22Rv1 (cell line): ENCODE measurements around the gene CRYBB3.

Experiments
- CTCF ChIP-seq: fragments of 450-650 bp; IDR thresholded peaks from 2 replicates; pipeline ENCODE4 v1.5.1; 2017; ENCODE audit warnings: mild to moderate bottlenecking
- ZFX ChIP-seq: fragments of 450-650 bp; IDR thresholded peaks from 2 replicates; pipeline ENCODE4 v1.6.1; 2017; ENCODE audit warnings: antibody characterized with exemption, borderline replicate concordance

DNA sequence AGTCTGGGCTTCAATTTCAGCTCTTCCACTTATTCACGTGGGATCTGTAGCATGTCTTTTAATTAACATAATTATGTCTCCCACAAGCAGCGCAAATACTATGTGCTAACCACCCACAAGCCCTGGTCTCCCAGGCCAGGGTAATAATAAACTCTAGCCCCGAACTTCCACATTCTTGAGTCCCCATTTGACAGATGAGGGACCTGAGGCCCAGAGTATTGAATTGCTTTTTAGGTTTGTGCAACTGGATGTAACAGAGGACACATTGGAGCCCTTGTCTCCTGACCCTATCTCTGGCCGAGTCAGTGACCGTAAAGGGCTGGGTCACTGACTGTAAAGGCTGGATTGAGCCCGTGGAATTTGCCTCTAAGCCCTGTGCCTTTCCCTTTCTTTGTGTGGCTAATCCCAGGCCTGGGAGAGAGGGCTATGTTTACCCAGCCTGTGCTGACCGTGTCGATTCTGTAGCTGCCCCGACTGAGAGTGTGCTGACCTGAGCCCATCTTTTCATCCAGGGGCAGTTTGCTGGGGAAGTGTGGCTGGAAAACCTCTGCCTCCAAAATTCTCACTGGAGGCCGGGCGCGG, 23.7 kb downstream of the CRYBB3 start:
- TF ChIP-seq CTCF, result no peak
- no peak for TF ChIP-seq ZFX
